SK-N-SH treated with all-trans-retinoic acid at 6 μM for 48 hours (cell line): Measurements from ENCODE around the gene WBP1L.

ENCODE experiments used
- ATAC-seq: fragments of 200-7000 bp; cut with Tn5 transposase; 3 replicates; pipeline ENCODE4 v1.9.1; 2020; ENCODE audit warnings: mild to moderate bottlenecking, moderate library complexity
- ARNTL ChIP-seq: fragments of 450-650 bp; formaldehyde crosslinking; IDR thresholded peaks from 2 replicates; pipeline ENCODE4 v1.5.0; 2020; ENCODE audit warnings: low read depth, mild to moderate bottlenecking, moderate library complexity, borderline replicate concordance
- BACH2 ChIP-seq: fragments of 250-450 bp; sonication (Bioruptor Pico); IDR thresholded peaks from 2 replicates; pipeline ENCODE4 v1.9.0; 2021; ENCODE audit warnings: mild to moderate bottlenecking, borderline replicate concordance
- CREB5 ChIP-seq: fragments of 250-450 bp; sonication (Bioruptor Pico); IDR thresholded peaks from 2 replicates; pipeline ENCODE4 v1.5.1; 2020; ENCODE audit warnings: low read depth, mild to moderate bottlenecking, moderate library complexity
- CSDC2 ChIP-seq: fragments of 250-450 bp; sonication (Bioruptor Pico); IDR thresholded peaks from 2 replicates; pipeline ENCODE4 v1.5.0; 2020; ENCODE audit warnings: mild to moderate bottlenecking, moderate library complexity
- CSRNP3 ChIP-seq: fragments of 250-450 bp; sonication (Bioruptor Pico); IDR thresholded peaks from 2 replicates; pipeline ENCODE4 v1.5.1; 2021; ENCODE audit warnings: mild to moderate bottlenecking, moderate library complexity
- ESRRG ChIP-seq: fragments of 250-450 bp; sonication (Bioruptor Pico); IDR thresholded peaks from 2 replicates; pipeline ENCODE4 v1.6.1; 2021; ENCODE audit warnings: mild to moderate bottlenecking
- GLIS3 ChIP-seq: fragments of 250-450 bp; sonication (Bioruptor Pico); IDR thresholded peaks from 2 replicates; pipeline ENCODE4 v1.5.0; 2020; ENCODE audit warnings: mild to moderate bottlenecking, moderate library complexity
- OSR1 ChIP-seq: fragments of 250-450 bp; sonication (Bioruptor Pico); IDR thresholded peaks from 2 replicates; pipeline ENCODE4 v1.8.0; 2022; ENCODE audit warnings: moderate library complexity, mild to moderate bottlenecking, inconsistent platforms
- PATZ1 ChIP-seq: fragments of 250-450 bp; sonication (Bioruptor Pico); IDR thresholded peaks from 2 replicates; pipeline ENCODE4 v1.8.0; 2020; ENCODE audit warnings: mild to moderate bottlenecking, moderate library complexity, borderline replicate concordance
- PPARA ChIP-seq: fragments of 250-450 bp; sonication (Bioruptor Pico); IDR thresholded peaks from 2 replicates; pipeline ENCODE4 v1.5.0; 2020; ENCODE audit warnings: mild to moderate bottlenecking, borderline replicate concordance
- RARB ChIP-seq: fragments of 250-450 bp; sonication (Bioruptor Pico); IDR thresholded peaks from 2 replicates; pipeline ENCODE4 v1.8.0; 2021; ENCODE audit warnings: mild to moderate bottlenecking, moderate library complexity
- SNAI2 ChIP-seq: fragments of 250-450 bp; sonication (Bioruptor Pico); IDR thresholded peaks from 2 replicates; pipeline ENCODE4 v1.5.0; 2020; ENCODE audit warnings: mild to moderate bottlenecking, moderate library complexity
- TCF4 ChIP-seq: fragments of 250-450 bp; sonication (Bioruptor Pico); IDR thresholded peaks from 2 replicates; pipeline ENCODE4 v1.8.0; 2021; ENCODE audit warnings: mild to moderate bottlenecking, moderate library complexity, borderline replicate concordance
- TOX ChIP-seq: fragments of 250-450 bp; sonication (Bioruptor Pico); IDR thresholded peaks from 2 replicates; pipeline ENCODE4 v1.8.0; 2021; ENCODE audit warnings: mild to moderate bottlenecking, moderate library complexity, borderline replicate concordance
- TSHZ2 ChIP-seq: fragments of 250-450 bp; sonication (Bioruptor Pico); IDR thresholded peaks from 2 replicates; pipeline ENCODE4 v1.5.0; 2020; ENCODE audit warnings: mild to moderate bottlenecking, moderate library complexity
- ZC3H10 ChIP-seq: fragments of 250-450 bp; sonication (Bioruptor Pico); IDR thresholded peaks from 2 replicates; pipeline ENCODE4 v1.5.1; 2021; ENCODE audit warnings: mild to moderate bottlenecking, moderate library complexity
- ZFP3 ChIP-seq: fragments of 250-450 bp; sonication (Bioruptor Pico); IDR thresholded peaks from 2 replicates; pipeline ENCODE4 v1.5.0; 2020; ENCODE audit warnings: mild to moderate bottlenecking, moderate library complexity
- ZNF565 ChIP-seq: fragments of 450-650 bp; formaldehyde crosslinking; conservative IDR thresholded peaks from 2 replicates; pipeline ENCODE4 v1.5.0; 2020; ENCODE audit warnings: low read depth, mild to moderate bottlenecking, moderate library complexity
- ZNF70 ChIP-seq: fragments of 450-650 bp; formaldehyde crosslinking; IDR thresholded peaks from 2 replicates; pipeline ENCODE4 v1.5.0; 2020; ENCODE audit warnings: mild to moderate bottlenecking, moderate library complexity

The WBP1L gene

GRCh38 chr10:102729029-102730026, 14.4 kb upstream of the WBP1L start:
- peak; percentile 100 for ATAC-seq
- TF ChIP-seq BACH2 (CRISPR knock-in tag): no peak
- no peak for TF ChIP-seq ESRRG

GRCh38 chr10:102731222-102731800, 12.4 kb upstream of the WBP1L start:
- TF ChIP-seq ARNTL (CRISPR knock-in tag) (no peak), CSDC2 (no peak), PPARA (CRISPR knock-in tag) (no peak), OSR1 (CRISPR knock-in tag) (no peak), BACH2 (CRISPR knock-in tag) (no peak), ZNF565 (no peak), ZNF70 (CRISPR knock-in tag) (no peak), TCF4 (CRISPR knock-in tag) (no peak), CREB5 (CRISPR knock-in tag) (no peak), SNAI2 (CRISPR knock-in tag) (no peak), ESRRG (no peak), TOX (CRISPR knock-in tag) (no peak), ZC3H10 (CRISPR knock-in tag) (no peak), CSRNP3 (CRISPR knock-in tag) (no peak), TSHZ2 (no peak), ZFP3 (no peak), RARB (CRISPR knock-in tag) (no peak)
- TF ChIP-seq, all 23 proteins: peak for 0
- no peak for ATAC-seq

- ATAC-seq: no peak
- TF ChIP-seq PATZ1 (CRISPR knock-in tag): no peak
- no peak for TF ChIP-seq ZNF565
- no peak for TF ChIP-seq CREB5 (CRISPR knock-in tag)
- no peak for TF ChIP-seq ZFP3
- no peak for TF ChIP-seq GLIS3
- TF ChIP-seq ARNTL (CRISPR knock-in tag): no peak
- no peak for TF ChIP-seq TSHZ2
These were observed 11.1 kb upstream of the WBP1L start for GRCh38 chr10:102732661-102733060.
